KMS-11 (cell line): ENCODE results near the gene SLC1A4.
"Not testable (repeated sequence)": the region's sequence is repeated elsewhere in the genome, so short reads cannot be mapped to it uniquely, and the experiment has no call there.

Experiments
- H2AFZ ChIP-seq: fragments of 200-600 bp; sonication (generic); 2 replicates; pipeline ENCODE4 v1.6.1; 2016; ENCODE audit warnings: antibody characterized with exemption, mixed run types, low read depth
- H3K27ac ChIP-seq: fragments of 200-600 bp; sonication (generic); 2 replicates; pipeline ENCODE4 v1.6.1; 2016; ENCODE audit warnings: mild to moderate bottlenecking, mixed run types
- H3K27me3 ChIP-seq: fragments of 200-600 bp; sonication (generic); 2 replicates; pipeline ENCODE4 v1.6.1; 2017; ENCODE audit warnings: mild to moderate bottlenecking, low read depth, mixed run types, moderate library complexity; ENCODE audit not compliant: insufficient read depth
- H3K36me3 ChIP-seq: fragments of 200-600 bp; sonication (generic); 2 replicates; pipeline ENCODE4 v1.6.1; 2017; ENCODE audit warnings: mild to moderate bottlenecking, mixed run types; ENCODE audit not compliant: insufficient read depth
- H3K4me1 ChIP-seq: fragments of 200-600 bp; sonication (generic); 2 replicates; pipeline ENCODE4 v1.6.1; 2016; ENCODE audit warnings: mild to moderate bottlenecking, low read depth, mixed run types; ENCODE audit not compliant: poor library complexity, severe bottlenecking
- H3K4me2 ChIP-seq: fragments of 200-600 bp; sonication (generic); 2 replicates; pipeline ENCODE4 v1.7.0; 2016; ENCODE audit warnings: mild to moderate bottlenecking, mixed run types
- H3K4me3 ChIP-seq: fragments of 200-600 bp; sonication (generic); IDR thresholded peaks from 2 replicates; pipeline ENCODE4 v1.6.1; 2017; ENCODE audit warnings: low read depth, low read length, mixed read lengths; ENCODE audit not compliant: insufficient read depth
- H3K79me2 ChIP-seq: fragments of 200-600 bp; sonication (generic); 2 replicates; pipeline ENCODE4 v1.6.1; 2016; ENCODE audit warnings: low read depth, mixed run types; ENCODE audit not compliant: insufficient read depth
- H3K9ac ChIP-seq: fragments of 200-600 bp; sonication (generic); 2 replicates; pipeline ENCODE4 v1.6.1; 2016; ENCODE audit warnings: mild to moderate bottlenecking, mixed run types
- H4K20me1 ChIP-seq: fragments of 200-600 bp; sonication (generic); 2 replicates; pipeline ENCODE4 v1.6.1; 2016; ENCODE audit warnings: mild to moderate bottlenecking, mixed run types; ENCODE audit not compliant: insufficient read depth
- CTCF ChIP-seq: fragments of 200-600 bp; sonication (generic); conservative IDR thresholded peaks from 2 replicates; pipeline ENCODE4 v1.6.1; 2017; ENCODE audit warnings: low read depth, mild to moderate bottlenecking, antibody characterized with exemption, low read length, moderate library complexity, mixed read lengths

Gene SLC1A4

DNA sequence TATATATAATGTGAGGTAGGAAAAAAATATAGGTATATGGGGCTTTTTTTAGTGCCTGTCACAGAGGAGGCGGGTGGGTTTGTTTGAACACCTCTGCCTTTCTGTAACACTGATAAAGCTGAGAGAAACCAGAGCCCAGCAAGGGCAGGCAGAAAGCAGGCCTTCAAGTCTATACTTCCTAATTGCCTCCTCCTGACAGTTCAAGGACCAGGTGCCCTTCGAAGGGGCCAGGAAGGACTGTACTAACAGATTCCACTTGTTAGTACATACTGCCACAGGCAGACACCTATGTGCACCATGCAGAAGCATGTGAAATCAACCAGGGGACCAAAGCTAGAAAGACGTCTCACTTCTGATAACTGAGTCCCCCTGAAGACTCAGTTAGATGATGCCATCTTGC, 13.8 kb downstream of the SLC1A4 start:
- no peaks in the 10 kb centered on the region; the same call in 1 of the 2 replicates for H3K79me2 ChIP-seq
- no peak overlapping the region for H3K4me3 ChIP-seq
- no peaks in the 10 kb centered on the region for H3K27me3 ChIP-seq
- no peaks in the 10 kb centered on the region for H3K36me3 ChIP-seq
- no peak overlapping the region for H3K27ac ChIP-seq
- no peak for TF ChIP-seq CTCF
- H3K4me2 ChIP-seq: no peak overlapping the region
- peaks cover 6% of the 10 kb centered on the region for H3K4me1 ChIP-seq
- H3K9ac ChIP-seq: no peak overlapping the region
- no peaks in the 10 kb centered on the region for H4K20me1 ChIP-seq
- H2AFZ ChIP-seq: no peak overlapping the region

- not testable (repeated sequence) for H3K27ac ChIP-seq, H3K36me3 ChIP-seq, H3K4me1 ChIP-seq, H3K4me2 ChIP-seq, H3K79me2 ChIP-seq, H3K27me3 ChIP-seq, H3K4me3 ChIP-seq, H2AFZ ChIP-seq, H3K9ac ChIP-seq, H4K20me1 ChIP-seq
These were observed 15.0 kb downstream of the SLC1A4 start for GRCh38 chr2:65004232-65004631.

- H2AFZ ChIP-seq: no peak overlapping the region
- no peak overlapping the region for H3K4me3 ChIP-seq
- no peak for TF ChIP-seq CTCF
- no peaks in the 10 kb centered on the region for H3K27me3 ChIP-seq
- no peaks in the 10 kb centered on the region for H3K4me1 ChIP-seq
- no peak overlapping the region for H3K27ac ChIP-seq
- H3K9ac ChIP-seq: no peak overlapping the region
- H4K20me1 ChIP-seq: no peaks in the 10 kb centered on the region
- no peak overlapping the region for H3K4me2 ChIP-seq
- no peaks in the 10 kb centered on the region; the same call in 1 of the 2 replicates for H3K36me3 ChIP-seq
- H3K79me2 ChIP-seq: no peaks in the 10 kb centered on the region
These were observed 24.6 kb downstream of the SLC1A4 start for GRCh38 chr2:65013776-65014175.

DNA sequence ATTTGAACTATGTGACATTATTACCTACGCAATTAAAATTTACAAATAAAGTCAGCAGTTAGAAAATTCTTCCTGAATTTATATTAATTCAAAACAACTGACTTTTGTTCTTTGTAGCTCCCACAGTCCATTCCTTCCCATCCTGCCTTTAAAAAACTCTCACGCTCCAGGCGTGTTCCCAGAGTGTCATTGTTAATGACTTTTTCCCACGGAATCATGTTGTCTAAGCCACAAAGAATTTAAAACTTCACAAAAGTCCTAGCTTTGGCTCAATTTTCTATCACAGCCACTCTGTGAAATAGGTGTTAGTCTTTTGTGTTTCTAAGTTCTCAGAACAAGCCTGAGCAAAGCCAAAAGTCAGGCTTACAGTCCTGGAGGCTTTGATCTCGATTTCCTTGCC, 26.5 kb downstream of the SLC1A4 start:
- Histone ChIP-seq H4K20me1 (no peaks in the 10 kb centered on the region), H3K9ac (no peak overlapping the region), H3K4me2 (no peak overlapping the region), H3K4me1 (no peaks in the 10 kb centered on the region), H3K27me3 (no peaks in the 10 kb centered on the region), H3K4me3 (no peak overlapping the region), H3K27ac (no peak overlapping the region), H3K36me3 (no peaks in the 10 kb centered on the region; the same call in 1 of the 2 replicates), H2AFZ (no peak overlapping the region), H3K79me2 (no peaks in the 10 kb centered on the region)
- no peak for TF ChIP-seq CTCF

- Histone ChIP-seq H3K4me2 (no peak overlapping the region), H3K27ac (no peak overlapping the region)
These were observed 27.6 kb downstream of the SLC1A4 start for GRCh38 chr2:65016789-65017188.

More at GRCh38 chr2:65016789-65017188, 27.6 kb downstream of the SLC1A4 start:
- TF ChIP-seq CTCF: no peak
- no peak overlapping the region for H3K4me3 ChIP-seq
- no peak overlapping the region for H2AFZ ChIP-seq
- H3K36me3 ChIP-seq: no peaks in the 10 kb centered on the region; the same call in 1 of the 2 replicates
- no peaks in the 10 kb centered on the region for H3K79me2 ChIP-seq
- no peaks in the 10 kb centered on the region for H3K4me1 ChIP-seq
- no peak overlapping the region for H3K9ac ChIP-seq
- H3K27me3 ChIP-seq: no peaks in the 10 kb centered on the region
- no peaks in the 10 kb centered on the region for H4K20me1 ChIP-seq
